Keratinocyte (primary cell): Measurements from ENCODE around the gene LDB2. TPM values are rescaled to one million over a fixed set of nuclear protein-coding genes. Genes with fewer than 3 reads are reported as not detected.

ENCODE experiments used
- DNase-seq: peaks from one replicate; pipeline ENCODE4 v3.0.0-alpha.2; 2011; ENCODE audit warnings: low read depth, missing footprints, low spot score
- FAIRE-seq: peaks from 2 replicates; lab custom pipeline; 2011; peaks lifted over from hg19 to GRCh38; lab: Jason Lieb, UNC
- H2AFZ ChIP-seq: 2 replicates; pipeline ENCODE4 v1.6.0; 2012; ENCODE audit warnings: low read length, control low read depth, inconsistent platforms; ENCODE audit not compliant: control insufficient read depth
- H3K27ac ChIP-seq: 2 replicates; pipeline ENCODE4 v1.5.1; 2011; ENCODE audit warnings: low read length; ENCODE audit not compliant: control insufficient read depth, insufficient read depth
- H3K27me3 ChIP-seq: 3 replicates; pipeline ENCODE4 v1.6.0; 2011; ENCODE audit warnings: low read length; ENCODE audit not compliant: control insufficient read depth, insufficient read depth; ENCODE audit errors: extremely low read depth
- H3K36me3 ChIP-seq, 2 experiments: 2 replicates in 1 of 2; 3 replicates in 1 of 2; pipeline ENCODE4 v1.5.1; 2011; ENCODE audit warnings: low read length in 2 of 2, mild to moderate bottlenecking in 1 of 2; ENCODE audit not compliant: control insufficient read depth in 2 of 2, insufficient read depth in 2 of 2; ENCODE audit errors: extremely low read depth in 1 of 2
- H3K4me1 ChIP-seq: 3 replicates; pipeline ENCODE4 v1.5.1; 2011; ENCODE audit warnings: low read length; ENCODE audit not compliant: control insufficient read depth, insufficient read depth; ENCODE audit errors: extremely low read depth
- H3K4me2 ChIP-seq: 3 replicates; pipeline ENCODE4 v1.6.0; 2011; ENCODE audit warnings: low read depth, low read length; ENCODE audit not compliant: control insufficient read depth, insufficient read depth; ENCODE audit errors: extremely low read depth
- H3K4me3 ChIP-seq, 3 experiments: fragments of 200-600 bp in 1 of 3; sonication (generic) in 1 of 3; 2 replicates in 2 of 3; 3 replicates in 1 of 3; pipeline ENCODE4 v1.5.1; 2011 to 2016; ENCODE audit warnings: low read length in 3 of 3, mild to moderate bottlenecking in 3 of 3, control low read depth in 2 of 3, inconsistent platforms in 1 of 3, low read depth in 1 of 3, mixed read lengths in 1 of 3, mixed run types in 1 of 3, moderate library complexity in 1 of 3; ENCODE audit not compliant: control insufficient read depth in 2 of 3, insufficient read depth in 2 of 3; ENCODE audit errors: extremely low read depth in 1 of 3
- H3K79me2 ChIP-seq: 2 replicates; pipeline ENCODE4 v1.6.0; 2012; ENCODE audit warnings: low read length; ENCODE audit not compliant: control insufficient read depth, insufficient read depth
- H3K9ac ChIP-seq: 3 replicates; pipeline ENCODE4 v1.6.0; 2011; ENCODE audit warnings: low read length; ENCODE audit not compliant: control insufficient read depth, insufficient read depth; ENCODE audit errors: extremely low read depth
- H3K9me1 ChIP-seq: 3 replicates; pipeline ENCODE4 v1.6.0; 2011; ENCODE audit warnings: low read length; ENCODE audit not compliant: control insufficient read depth, insufficient read depth; ENCODE audit errors: extremely low read depth
- H3K9me3 ChIP-seq: 2 replicates; pipeline ENCODE4 v1.5.1; 2012; ENCODE audit warnings: low read depth, low read length; ENCODE audit not compliant: control insufficient read depth
- H4K20me1 ChIP-seq: 3 replicates; pipeline ENCODE4 v1.6.0; 2011; ENCODE audit warnings: low read length; ENCODE audit not compliant: control insufficient read depth, insufficient read depth; ENCODE audit errors: extremely low read depth
- CTCF ChIP-seq, 3 experiments: IDR thresholded peaks in 1 of 3; conservative IDR thresholded peaks in 1 of 3; optimal IDR thresholded peaks in 1 of 3; 2 replicates in 2 of 3; 3 replicates in 1 of 3; pipeline versions ENCODE3 to v1.5.1; 2011; ENCODE audit warnings: low read length in 3 of 3, mild to moderate bottlenecking in 3 of 3, moderate library complexity in 2 of 3, control low read depth in 1 of 3, inconsistent platforms in 1 of 3; ENCODE audit not compliant: insufficient read depth in 2 of 3; ENCODE audit errors: extremely low read depth in 1 of 3
- EZH2 ChIP-seq: IDR thresholded peaks from one replicate; pipeline ENCODE4 v1.6.1; 2012; ENCODE audit warnings: inconsistent platforms, mild to moderate bottlenecking, low read length, moderate library complexity
- dilution Hi-C: fragments of 300-500 bp; cut with MboI; formaldehyde crosslinking; loops from one replicate; pipeline ENCODE4 v1.7.0; 2020; ENCODE audit warnings: low sequenced_read_pairs; ENCODE audit not compliant: extremely low pct_ligation_motif_present
- polyA plus RNA-seq, 5 experiments: library from polyadenylated mRNA; depleted of rRNA in 3 of 5; stranded (reverse) in 3 of 5; stranded (forward) in 1 of 5; unstranded in 1 of 5; fragments of >200 nt; gene quantifications; 1 replicate in 1 of 5; 2 replicates in 3 of 5; 3 replicates in 1 of 5; pipeline versions ENCODE4 v1.2.1 to v1.2.3, GENCODE V29; 2011 to 2012; ENCODE audit warnings: missing spikeins in 2 of 5, low read depth in 1 of 5, low replicate concordance in 1 of 5

The LDB2 gene
- polyA plus RNA-seq, 1 donor (not counting 4 experiments of a cell fraction or from before 2014, with no cell fraction given) = not detected

GRCh38 chr4:16617011-16617410 lies 281.4 kb downstream of the LDB2 start:
- dilution Hi-C loops = no loop called here
- FAIRE-seq = no peak
- no peak for DNase-seq
- H3K4me3 ChIP-seq = no peak overlapping the region
- no peaks in the 10 kb centered on the region for H3K36me3 ChIP-seq
- no peaks in the 10 kb centered on the region for H3K4me1 ChIP-seq
- H2AFZ ChIP-seq = no peak overlapping the region
- no peak overlapping the region for H3K4me2 ChIP-seq
- no peaks in the 10 kb centered on the region for H3K9me3 ChIP-seq
- no peaks in the 10 kb centered on the region for H3K9me1 ChIP-seq
- H3K9ac ChIP-seq = no peak overlapping the region
- no peaks in the 10 kb centered on the region for H3K27me3 ChIP-seq
- no peak for TF ChIP-seq EZH2
- TF ChIP-seq CTCF (optimal IDR thresholded peaks at IDR 0.05 in 1 of 3, IDR thresholded peaks at IDR 0.05 in 1 of 3, conservative IDR thresholded peaks at IDR 0.05 in 1 of 3; ENCODE audit: extremely low read depth in 1 of 3, insufficient read depth in 2 of 3, low read length in 3 of 3) = no peak
- H3K79me2 ChIP-seq = no peaks in the 10 kb centered on the region
- H3K27ac ChIP-seq = no peak overlapping the region
- H4K20me1 ChIP-seq = no peaks in the 10 kb centered on the region

GRCh38 chr4:16609170-16609758 lies 289.2 kb downstream of the LDB2 start:
- Histone ChIP-seq H3K27ac (no peak overlapping the region), H3K79me2 (no peaks in the 10 kb centered on the region), H3K27me3 (no peaks in the 10 kb centered on the region), H2AFZ (no peak overlapping the region), H4K20me1 (no peaks in the 10 kb centered on the region), H3K4me1 (no peaks in the 10 kb centered on the region), H3K9me1 (no peaks in the 10 kb centered on the region), H3K4me2 (no peak overlapping the region), H3K9ac (no peak overlapping the region), H3K9me3 (no peaks in the 10 kb centered on the region), H3K36me3 (no peaks in the 10 kb centered on the region), H3K4me3 (no peak overlapping the region)
- TF ChIP-seq EZH2 (no peak), CTCF (optimal IDR thresholded peaks at IDR 0.05 in 1 of 3, IDR thresholded peaks at IDR 0.05 in 1 of 3, conservative IDR thresholded peaks at IDR 0.05 in 1 of 3; ENCODE audit: extremely low read depth in 1 of 3, insufficient read depth in 2 of 3, low read length in 3 of 3) (no peak)
- DNase-seq (no peak), FAIRE-seq (no peak)
- dilution Hi-C loops = no loop called here
